Measurements from ENCODE around the gene FRS2.

Gene FRS2

DNA sequence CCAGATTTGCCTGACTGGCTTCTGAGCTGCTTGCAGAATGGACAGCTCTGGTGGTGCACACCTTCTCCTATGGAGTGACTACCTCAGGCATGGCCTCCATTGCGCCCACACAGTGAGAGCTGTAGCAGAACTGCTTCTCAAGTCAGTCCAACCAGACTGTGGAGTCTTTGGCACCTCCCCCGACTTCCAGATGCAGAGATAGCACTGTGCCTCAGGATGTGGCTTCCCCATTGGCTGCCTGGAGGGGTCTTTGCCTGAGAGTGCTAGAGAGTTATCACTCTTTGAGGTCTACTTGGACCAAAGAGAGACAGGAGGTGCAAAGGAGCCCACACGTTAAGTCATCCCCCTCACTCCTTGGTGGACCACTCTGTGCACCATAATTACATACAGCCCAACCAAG is 44.8 kb upstream of the FRS2 start:
- no peaks in the 10 kb centered on the region for H4K20me1 ChIP-seq (ENCODE audit: insufficient read depth, low read length)
- no peaks in the 10 kb centered on the region for H3K36me3 ChIP-seq (replicated peaks; ENCODE audit: low read depth, low read length)
- H3K27me3 ChIP-seq (ENCODE audit: low read depth, low read length): no peaks in the 10 kb centered on the region
- H3K79me2 ChIP-seq (ENCODE audit: low read length): no peaks in the 10 kb centered on the region
- no peaks in the 10 kb centered on the region for H3K9me3 ChIP-seq (ENCODE audit: insufficient read depth, low read length)
- no peak overlapping the region for H2AFZ ChIP-seq (ENCODE audit: low read depth, low read length)
- no peak overlapping the region for H3K9ac ChIP-seq (ENCODE audit: low read length)
- H3K27ac ChIP-seq (ENCODE audit: low read length): no peak overlapping the region
- H3K4me2 ChIP-seq (ENCODE audit: low read length): no peak overlapping the region
- no peak overlapping the region for H3K4me3 ChIP-seq (ENCODE audit: low read length)
- H3K4me1 ChIP-seq (ENCODE audit: low read length): no peaks in the 10 kb centered on the region
- no peak for TF ChIP-seq CTCF (IDR thresholded peaks at IDR 0.05; ENCODE audit: low read depth, low read length)
- TF ChIP-seq EZH2phosphoT487 (IDR thresholded peaks at IDR 0.05; ENCODE audit: low read depth): no peak

GRCh38 chr12:69428351-69429073 is 41.7 kb upstream of the FRS2 start:
- TF ChIP-seq EZH2phosphoT487 (IDR thresholded peaks at IDR 0.05; ENCODE audit: low read depth): no peak
- TF ChIP-seq CTCF (IDR thresholded peaks at IDR 0.05; ENCODE audit: low read depth, low read length): no peak
- no peak overlapping the region for H3K27ac ChIP-seq (ENCODE audit: low read length)

DNA sequence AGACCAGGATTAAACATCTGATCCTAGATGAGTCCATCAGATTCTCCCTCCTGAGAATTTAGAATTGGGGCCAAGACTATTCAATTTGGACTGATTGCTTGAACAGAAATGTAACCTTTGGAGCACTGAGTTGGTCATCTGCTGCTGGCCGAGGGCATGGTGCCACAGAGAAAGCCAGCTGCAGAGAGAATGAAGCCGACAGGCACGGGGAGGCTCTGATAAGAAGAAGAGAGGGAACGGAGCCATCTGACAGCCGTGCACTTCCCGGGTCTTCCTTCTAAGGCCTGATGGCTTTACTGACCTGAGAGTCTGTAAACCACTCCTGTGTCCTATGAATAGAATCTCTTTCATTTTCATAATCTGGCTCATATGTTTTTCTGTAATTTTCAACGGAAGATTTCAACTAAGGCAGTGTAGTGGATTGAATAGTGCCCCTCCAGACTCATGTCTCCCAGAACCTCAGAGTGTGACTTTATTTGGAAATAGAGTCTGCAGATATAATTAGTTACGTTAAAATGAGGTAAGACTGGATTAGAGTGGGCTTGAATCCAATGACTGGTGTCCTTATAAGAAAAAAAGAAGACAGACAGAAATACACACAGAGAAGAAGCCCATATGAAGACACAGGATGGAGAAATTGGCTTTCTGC is 39.1 kb upstream of the FRS2 start:
- no peaks in the 10 kb centered on the region for H3K4me1 ChIP-seq (ENCODE audit: low read length)
- no peak overlapping the region for H3K4me3 ChIP-seq (ENCODE audit: low read length)
- H3K27me3 ChIP-seq (ENCODE audit: low read depth, low read length): no peaks in the 10 kb centered on the region
- H3K4me2 ChIP-seq (ENCODE audit: low read length): no peak overlapping the region
- no peak for TF ChIP-seq EZH2phosphoT487 (IDR thresholded peaks at IDR 0.05; ENCODE audit: low read depth)
- no peak for TF ChIP-seq CTCF (IDR thresholded peaks at IDR 0.05; ENCODE audit: low read depth, low read length)
- no peaks in the 10 kb centered on the region for H3K9me3 ChIP-seq (ENCODE audit: insufficient read depth, low read length)
- no peaks in the 10 kb centered on the region for H3K79me2 ChIP-seq (ENCODE audit: low read length)
- no peak overlapping the region for H3K9ac ChIP-seq (ENCODE audit: low read length)
- no peak overlapping the region for H2AFZ ChIP-seq (ENCODE audit: low read depth, low read length)
- H3K27ac ChIP-seq (ENCODE audit: low read length): no peak overlapping the region
- H4K20me1 ChIP-seq (ENCODE audit: insufficient read depth, low read length): no peaks in the 10 kb centered on the region
- no peaks in the 10 kb centered on the region for H3K36me3 ChIP-seq (replicated peaks; ENCODE audit: low read depth, low read length)

More at GRCh38 chr12:69428351-69429073, 41.7 kb upstream of the FRS2 start:
- Histone ChIP-seq H3K4me1 (ENCODE audit: low read length) (no peaks in the 10 kb centered on the region), H3K9me3 (ENCODE audit: insufficient read depth, low read length) (no peaks in the 10 kb centered on the region), H2AFZ (ENCODE audit: low read depth, low read length) (no peak overlapping the region), H3K79me2 (ENCODE audit: low read length) (no peaks in the 10 kb centered on the region), H3K36me3 (replicated peaks; ENCODE audit: low read depth, low read length) (no peaks in the 10 kb centered on the region), H3K4me3 (ENCODE audit: low read length) (no peak overlapping the region), H3K27me3 (ENCODE audit: low read depth, low read length) (no peaks in the 10 kb centered on the region), H3K4me2 (ENCODE audit: low read length) (no peak overlapping the region), H3K9ac (ENCODE audit: low read length) (no peak overlapping the region), H4K20me1 (ENCODE audit: insufficient read depth, low read length) (no peaks in the 10 kb centered on the region)

- Histone ChIP-seq H3K36me3 (replicated peaks; ENCODE audit: low read depth, low read length) (no peaks in the 10 kb centered on the region), H3K27me3 (ENCODE audit: low read depth, low read length) (no peaks in the 10 kb centered on the region), H3K4me3 (ENCODE audit: low read length) (no peak overlapping the region), H3K4me1 (ENCODE audit: low read length) (no peaks in the 10 kb centered on the region), H2AFZ (ENCODE audit: low read depth, low read length) (no peak overlapping the region), H3K27ac (ENCODE audit: low read length) (no peak overlapping the region), H3K79me2 (ENCODE audit: low read length) (no peaks in the 10 kb centered on the region), H3K9ac (ENCODE audit: low read length) (no peak overlapping the region), H3K4me2 (ENCODE audit: low read length) (no peak overlapping the region), H4K20me1 (ENCODE audit: insufficient read depth, low read length) (no peaks in the 10 kb centered on the region), H3K9me3 (ENCODE audit: insufficient read depth, low read length) (no peaks in the 10 kb centered on the region)
- TF ChIP-seq EZH2phosphoT487 (IDR thresholded peaks at IDR 0.05; ENCODE audit: low read depth): no peak
- TF ChIP-seq CTCF (IDR thresholded peaks at IDR 0.05; ENCODE audit: low read depth, low read length): no peak
Measured at GRCh38 chr12:69431591-69432222, 38.5 kb upstream of the FRS2 start.
